ENCODE results near the gene DLG1. TPM values are rescaled to one million over a fixed set of nuclear protein-coding genes. Genes with fewer than 3 reads are reported as not detected.

The DLG1 gene
- total and polyA plus RNA-seq, 8 donors: 17.9 to 173 (median 92.9) TPM

DNA sequence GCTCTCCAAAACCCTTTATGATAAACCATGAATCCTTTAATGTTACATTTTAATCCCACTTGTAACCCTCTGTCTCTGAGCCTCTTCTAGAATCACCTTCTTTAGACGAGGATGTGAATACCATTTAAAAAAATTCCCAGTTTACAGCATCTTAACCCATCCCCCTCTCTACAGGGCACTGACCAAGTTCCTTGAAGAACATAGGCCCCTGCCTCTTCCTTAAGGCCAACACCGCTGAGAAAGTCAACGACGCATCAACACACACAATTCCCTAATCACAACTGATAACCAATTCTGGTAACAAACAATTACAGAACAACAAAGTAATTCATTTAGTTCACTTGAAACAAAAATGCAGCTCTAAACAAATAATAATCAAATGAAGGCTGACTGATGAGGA is 130.3 kb downstream of the DLG1 start:
- no peak overlapping the region for H3K4me3 ChIP-seq
- H3K9me3 ChIP-seq: no peaks in the 10 kb centered on the region
- intact Hi-C loops (cut with DNase I; ENCODE audit: low total_unique reads): no loop called here
- H3K4me1 ChIP-seq: peaks cover 0 to 11% (median 4%) of the 10 kb centered on the region in 4 donors
- H3K36me3 ChIP-seq: peaks cover 0 to 7% (median 3%) of the 10 kb centered on the region in 4 donors
- no peak overlapping the region for H3K27ac ChIP-seq
- H3K27me3 ChIP-seq: no peaks in the 10 kb centered on the region
- DNase-seq: no peak
- 87 to 92% (median 89%) methylated on average over 4 of the region's 4 CpGs for WGBS, 5 donors
- TF ChIP-seq, protein P1, sequence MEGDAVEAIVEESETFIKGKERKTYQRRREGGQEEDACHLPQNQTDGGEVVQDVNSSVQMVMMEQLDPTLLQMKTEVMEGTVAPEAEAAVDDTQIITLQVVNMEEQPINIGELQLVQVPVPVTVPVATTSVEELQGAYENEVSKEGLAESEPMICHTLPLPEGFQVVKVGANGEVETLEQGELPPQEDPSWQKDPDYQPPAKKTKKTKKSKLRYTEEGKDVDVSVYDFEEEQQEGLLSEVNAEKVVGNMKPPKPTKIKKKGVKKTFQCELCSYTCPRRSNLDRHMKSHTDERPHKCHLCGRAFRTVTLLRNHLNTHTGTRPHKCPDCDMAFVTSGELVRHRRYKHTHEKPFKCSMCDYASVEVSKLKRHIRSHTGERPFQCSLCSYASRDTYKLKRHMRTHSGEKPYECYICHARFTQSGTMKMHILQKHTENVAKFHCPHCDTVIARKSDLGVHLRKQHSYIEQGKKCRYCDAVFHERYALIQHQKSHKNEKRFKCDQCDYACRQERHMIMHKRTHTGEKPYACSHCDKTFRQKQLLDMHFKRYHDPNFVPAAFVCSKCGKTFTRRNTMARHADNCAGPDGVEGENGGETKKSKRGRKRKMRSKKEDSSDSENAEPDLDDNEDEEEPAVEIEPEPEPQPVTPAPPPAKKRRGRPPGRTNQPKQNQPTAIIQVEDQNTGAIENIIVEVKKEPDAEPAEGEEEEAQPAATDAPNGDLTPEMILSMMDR (IDR thresholded peaks at IDR 0.05): no peak
- TF ChIP-seq POLR2AphosphoS5 (IDR thresholded peaks at IDR 0.05) (no peak), POLR2A (IDR thresholded peaks at IDR 0.05) (no peak), EP300 (IDR thresholded peaks at IDR 0.05) (no peak)

DNA sequence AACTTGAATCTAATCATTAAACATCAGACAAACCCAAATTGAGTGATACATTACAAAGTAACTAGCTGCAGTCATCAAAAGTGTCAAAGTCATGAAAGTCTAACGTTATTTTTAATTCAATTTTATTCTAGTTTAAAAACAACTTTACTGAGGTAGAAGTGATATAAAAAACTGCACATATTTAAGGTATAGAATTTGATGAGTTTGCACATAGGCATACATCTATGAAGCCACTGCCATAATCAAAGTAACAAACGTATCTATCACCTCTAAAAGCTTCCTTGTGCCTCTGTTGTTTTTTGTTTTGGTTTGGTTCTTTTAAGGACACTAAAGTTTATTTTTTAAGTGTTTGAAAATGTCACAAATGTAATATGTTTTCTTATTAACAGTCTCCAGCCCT is 130.9 kb downstream of the DLG1 start:
- Histone ChIP-seq H3K4me1 (peaks cover 0 to 12% (median 4%) of the 10 kb centered on the region in 4 donors), H3K27ac (no peak overlapping the region), H3K27me3 (no peaks in the 10 kb centered on the region), H3K36me3 (peaks cover 0 to 7% (median 3%) of the 10 kb centered on the region in 4 donors), H3K4me3 (no peak overlapping the region), H3K9me3 (no peaks in the 10 kb centered on the region)
- no peak for TF ChIP-seq EP300 (IDR thresholded peaks at IDR 0.05)
- TF ChIP-seq, protein P1 (IDR thresholded peaks at IDR 0.05): no peak
- no peak for TF ChIP-seq POLR2AphosphoS5 (IDR thresholded peaks at IDR 0.05)
- TF ChIP-seq POLR2A (IDR thresholded peaks at IDR 0.05): no peak
- no peak for DNase-seq
- intact Hi-C loops (cut with DNase I; ENCODE audit: low total_unique reads): no loop called here
- 81 to 90% (median 86%) methylated on average over 2 of the region's 2 CpGs for WGBS, 5 donors

DNA sequence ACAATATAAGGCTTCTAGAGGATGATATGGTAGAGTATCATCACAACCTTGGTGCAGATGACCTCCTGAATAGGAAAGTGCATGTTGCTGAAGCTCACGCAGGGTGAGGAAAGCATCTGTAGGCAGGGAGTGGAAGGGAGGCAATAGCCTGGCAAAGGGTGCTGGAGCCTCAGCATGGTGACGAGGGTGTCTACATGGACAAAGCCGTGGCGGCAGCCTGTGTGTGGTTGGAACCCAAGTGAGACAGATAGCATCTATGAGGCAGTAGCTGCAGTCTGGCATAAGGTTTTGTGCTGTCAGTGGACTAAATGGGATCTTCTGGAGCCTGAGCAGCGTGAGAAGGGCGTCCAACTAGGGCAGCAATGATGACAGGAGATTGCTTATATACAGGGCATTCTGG is 132.5 kb downstream of the DLG1 start:
- H3K9me3 ChIP-seq: no peaks in the 10 kb centered on the region
- no peak for DNase-seq
- 91 to 97% (median 94%) methylated on average over 6 of the region's 6 CpGs for WGBS, 5 donors
- TF ChIP-seq, protein P1 (IDR thresholded peaks at IDR 0.05): no peak
- TF ChIP-seq EP300 (IDR thresholded peaks at IDR 0.05): no peak
- TF ChIP-seq POLR2AphosphoS5 (IDR thresholded peaks at IDR 0.05): no peak
- TF ChIP-seq POLR2A (IDR thresholded peaks at IDR 0.05): no peak
- intact Hi-C loops (cut with DNase I; ENCODE audit: low total_unique reads): no loop called here
- no peak overlapping the region for H3K4me3 ChIP-seq
- peaks cover 0 to 15% (median 0%) of the 10 kb centered on the region in 4 donors for H3K4me1 ChIP-seq
- H3K27ac ChIP-seq: no peak overlapping the region
- H3K36me3 ChIP-seq: peaks cover 0 to 7% (median 3%) of the 10 kb centered on the region in 4 donors
- no peaks in the 10 kb centered on the region for H3K27me3 ChIP-seq

DNA sequence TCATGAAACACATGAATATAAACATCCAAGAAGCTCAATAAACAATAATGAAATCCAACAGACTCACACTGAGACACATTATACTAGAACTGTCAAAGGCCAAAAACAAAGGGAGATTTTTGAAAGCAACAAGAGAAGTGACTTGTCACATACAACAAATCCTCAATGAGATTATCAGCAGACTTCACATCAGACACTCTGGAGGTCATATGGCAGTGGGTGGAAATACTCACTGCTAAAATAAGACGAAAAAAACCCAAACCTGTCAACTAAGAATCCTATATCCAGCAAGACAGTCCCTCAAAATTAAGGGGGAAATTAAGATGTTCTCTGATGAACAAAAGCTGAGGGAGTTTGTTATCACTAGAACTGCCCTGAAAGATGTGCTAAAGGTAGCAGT is 143.4 kb downstream of the DLG1 start:
- Histone ChIP-seq H3K4me3 (no peak overlapping the region), H3K9me3 (peaks cover 3 to 23% (median 12%) of the 10 kb centered on the region in 4 donors), H3K27me3 (no peaks in the 10 kb centered on the region), H3K4me1 (peaks cover 0 to 14% (median 6%) of the 10 kb centered on the region in 4 donors), H3K27ac (no peak overlapping the region), H3K36me3 (peaks cover 0 to 30% (median 9%) of the 10 kb centered on the region in 4 donors)
- intact Hi-C loops (cut with DNase I; ENCODE audit: low total_unique reads): no loop called here
- TF ChIP-seq, protein P1 (IDR thresholded peaks at IDR 0.05): no peak
- TF ChIP-seq POLR2AphosphoS5 (IDR thresholded peaks at IDR 0.05): no peak
- TF ChIP-seq EP300 (IDR thresholded peaks at IDR 0.05): no peak
- no peak for TF ChIP-seq POLR2A (IDR thresholded peaks at IDR 0.05)
- 96 to 100% (median 98%) methylated on average over 1 of the region's 1 CpG for WGBS, 5 donors
- DNase-seq: no peak

Measured in stomach (tissue), 9 donors.